Ishikawa (cell line): Measurements from ENCODE around the gene MARK3.

ENCODE experiments used
- EGR1 ChIP-seq: IDR thresholded peaks from 2 replicates; pipeline ENCODE4 v1.6.1; 2012
- EP300 ChIP-seq: IDR thresholded peaks from 2 replicates; pipeline ENCODE4 v1.6.1; 2012; ENCODE audit warnings: borderline replicate concordance
- TAF1 ChIP-seq: IDR thresholded peaks from 2 replicates; pipeline ENCODE4 v1.6.1; 2012; ENCODE audit warnings: low read depth, mild to moderate bottlenecking
- TCF12 ChIP-seq: IDR thresholded peaks from 2 replicates; pipeline ENCODE4 v1.6.1; 2012; ENCODE audit warnings: low read depth
- ZBTB7A ChIP-seq: IDR thresholded peaks from 2 replicates; pipeline ENCODE4 v1.6.1; 2012; ENCODE audit warnings: low read depth
- TF ChIP-seq, protein P1 (sequence below): IDR thresholded peaks from 2 replicates; pipeline ENCODE4 v1.6.1; 2012; ENCODE audit warnings: low read depth, mild to moderate bottlenecking
- TF ChIP-seq, protein P2 (sequence below): IDR thresholded peaks from 2 replicates; pipeline ENCODE4 v1.6.1; 2012

GRCh38 chr14:103463851-103464250, 78.6 kb downstream of the MARK3 start:
- TF ChIP-seq, protein P1, sequence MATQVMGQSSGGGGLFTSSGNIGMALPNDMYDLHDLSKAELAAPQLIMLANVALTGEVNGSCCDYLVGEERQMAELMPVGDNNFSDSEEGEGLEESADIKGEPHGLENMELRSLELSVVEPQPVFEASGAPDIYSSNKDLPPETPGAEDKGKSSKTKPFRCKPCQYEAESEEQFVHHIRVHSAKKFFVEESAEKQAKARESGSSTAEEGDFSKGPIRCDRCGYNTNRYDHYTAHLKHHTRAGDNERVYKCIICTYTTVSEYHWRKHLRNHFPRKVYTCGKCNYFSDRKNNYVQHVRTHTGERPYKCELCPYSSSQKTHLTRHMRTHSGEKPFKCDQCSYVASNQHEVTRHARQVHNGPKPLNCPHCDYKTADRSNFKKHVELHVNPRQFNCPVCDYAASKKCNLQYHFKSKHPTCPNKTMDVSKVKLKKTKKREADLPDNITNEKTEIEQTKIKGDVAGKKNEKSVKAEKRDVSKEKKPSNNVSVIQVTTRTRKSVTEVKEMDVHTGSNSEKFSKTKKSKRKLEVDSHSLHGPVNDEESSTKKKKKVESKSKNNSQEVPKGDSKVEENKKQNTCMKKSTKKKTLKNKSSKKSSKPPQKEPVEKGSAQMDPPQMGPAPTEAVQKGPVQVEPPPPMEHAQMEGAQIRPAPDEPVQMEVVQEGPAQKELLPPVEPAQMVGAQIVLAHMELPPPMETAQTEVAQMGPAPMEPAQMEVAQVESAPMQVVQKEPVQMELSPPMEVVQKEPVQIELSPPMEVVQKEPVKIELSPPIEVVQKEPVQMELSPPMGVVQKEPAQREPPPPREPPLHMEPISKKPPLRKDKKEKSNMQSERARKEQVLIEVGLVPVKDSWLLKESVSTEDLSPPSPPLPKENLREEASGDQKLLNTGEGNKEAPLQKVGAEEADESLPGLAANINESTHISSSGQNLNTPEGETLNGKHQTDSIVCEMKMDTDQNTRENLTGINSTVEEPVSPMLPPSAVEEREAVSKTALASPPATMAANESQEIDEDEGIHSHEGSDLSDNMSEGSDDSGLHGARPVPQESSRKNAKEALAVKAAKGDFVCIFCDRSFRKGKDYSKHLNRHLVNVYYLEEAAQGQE, result no peak
- TF ChIP-seq TAF1, result no peak
- TF ChIP-seq EP300, result no peak
- TF ChIP-seq, protein P2, sequence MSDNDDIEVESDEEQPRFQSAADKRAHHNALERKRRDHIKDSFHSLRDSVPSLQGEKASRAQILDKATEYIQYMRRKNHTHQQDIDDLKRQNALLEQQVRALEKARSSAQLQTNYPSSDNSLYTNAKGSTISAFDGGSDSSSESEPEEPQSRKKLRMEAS, result no peak
- TF ChIP-seq EGR1, result no peak
- no peak for TF ChIP-seq ZBTB7A
- TF ChIP-seq TCF12, result no peak
